ENCODE measurements around the gene OR9G4. TPM values are rescaled to one million over a fixed set of nuclear protein-coding genes. Genes with fewer than 3 reads are reported as not detected.

OR9G4 gene
- total and polyA plus RNA-seq, 10 of the 15 experiments (the other 5 are each of a cell fraction or from before 2014, with no cell fraction given): not detected

- TF ChIP-seq E4F1 (IDR thresholded peaks at IDR 0.05; ENCODE audit: borderline replicate concordance, partially characterized antibody) (no peak), NR2C2 (IDR thresholded peaks at IDR 0.05; ENCODE audit: borderline replicate concordance, control insufficient read depth, insufficient read length, low read depth) (no peak), ZBTB4 (CRISPR knock-in tag; IDR thresholded peaks at IDR 0.05) (no peak)
Measured at GRCh38 chr11:56740107-56740506, 8.4 kb downstream of the OR9G4 start (continued).

- ChIA-PET CTCF (no interaction called here), POLR2A (no interaction called here), RAD21 (ENCODE audit: unreplicated experiment) (no interaction called here), SMC1A (ENCODE audit: uncharacterized antibody, unreplicated experiment) (no interaction called here)
- no peak for DNase-seq (ENCODE audit: low read depth, low spot score)
- FAIRE-seq: no peak
- in situ Hi-C loops (cut with MboI): no loop called here
- Histone ChIP-seq H3K4me1 (ENCODE audit: control insufficient read depth, insufficient read depth, low read length) (no peaks in the 10 kb centered on the region), H3K27ac (ENCODE audit: control insufficient read depth, insufficient read depth) (no peak overlapping the region), H4K20me1 (ENCODE audit: control insufficient read depth, insufficient read depth) (no peaks in the 10 kb centered on the region), H3K36me3 (ENCODE audit: control insufficient read depth in 2 of 2, insufficient read depth in 2 of 2, low read length in 1 of 2) (no peaks in the 10 kb centered on the region), H3K79me2 (ENCODE audit: control insufficient read depth, insufficient read depth, low read length) (no peaks in the 10 kb centered on the region), H2AFZ (ENCODE audit: control insufficient read depth, low read depth, low read length) (no peak overlapping the region), H3K4me2 (ENCODE audit: control insufficient read depth, insufficient read depth) (no peak overlapping the region), H3K4me3 (no peak overlapping the region), H3K9me3 (replicated peaks; ENCODE audit: control insufficient read depth, insufficient read depth, low read length) (no peaks in the 10 kb centered on the region), H3K27me3 (replicated peaks in 1 of 2; ENCODE audit: control insufficient read depth in 2 of 2, insufficient read depth in 2 of 2, low read length in 1 of 2) (no peaks in the 10 kb centered on the region), H3K9ac (ENCODE audit: control insufficient read depth, insufficient read depth, low read length) (no peak overlapping the region)
- no peak for ATAC-seq
- BruUV-seq (replicated peaks): no TSS peak
- intact Hi-C loops (cut with micrococcal nuclease; ENCODE audit: unreplicated experiment): no loop called here
- WGBS (ENCODE audit: insufficient coverage, insufficient replicate concordance, low lambda C conversion rate, missing lambda C conversion rate): 12% methylated on average over 4 of the region's 4 CpGs
- TF ChIP-seq ZNF592 (IDR thresholded peaks at IDR 0.05) (no peak), RELB (IDR thresholded peaks at IDR 0.05; ENCODE audit: low read depth) (no peak), POLR2AphosphoS2 (IDR thresholded peaks at IDR 0.05; ENCODE audit: low read depth, low read length) (no peak), STAT1 (conservative IDR thresholded peaks at IDR 0.05) (no peak), USF2 (IDR thresholded peaks at IDR 0.05; ENCODE audit: borderline replicate concordance, low read depth, low read length) (no peak), MTA3 (IDR thresholded peaks at IDR 0.05; ENCODE audit: borderline replicate concordance, low read length) (no peak), NR2C2 (IDR thresholded peaks at IDR 0.05; ENCODE audit: borderline replicate concordance, control insufficient read depth, insufficient read length, low read depth) (no peak)
Measured at GRCh38 chr11:56720513-56720912, 28.0 kb downstream of the OR9G4 start.

Data from GM12878 (cell line).